Tongue (tissue), 2 donors: ENCODE measurements around the gene NOL11. TPM values are rescaled to one million over a fixed set of nuclear protein-coding genes. Genes with fewer than 3 reads are reported as not detected.
A peak's percentile ranks its signal among the peaks of the same experiment; 100 is the strongest.
"Not testable (repeated sequence)": the region's sequence is repeated elsewhere in the genome, so short reads cannot be mapped to it uniquely, and the experiment has no call there.

ENCODE experiments used
- DNase-seq: peaks from one replicate; pipeline ENCODE4 v3.0.0-alpha.2; 2015
- total RNA-seq: library from RNA; depleted of rRNA; stranded (reverse); fragments of >200 nt; gene quantifications from one replicate; pipeline ENCODE4 v1.2.3, GENCODE V29; 2014

The NOL11 gene
- total RNA-seq, result 51.2 TPM

GRCh38 chr17:67717624-67718324 is at the start of gene NOL11:
TSS of gene NOL11 (plus strand) at chr17:67717936. CDS start at chr17:67717948, 12 bp downstream.
- DNase-seq, result peak; percentile 100

GRCh38 chr17:67671493-67671892 is 46.2 kb upstream of the NOL11 start:
- DNase-seq, result no peak

GRCh38 chr17:67672592-67673335 is 45.0 kb upstream of the NOL11 start:
- no peak for DNase-seq

GRCh38 chr17:67675481-67675880 is 42.3 kb upstream of the NOL11 start:
- no peak for DNase-seq

- no peak for DNase-seq
These were observed 41.4 kb upstream of the NOL11 start for GRCh38 chr17:67676305-67676704.

- DNase-seq, result no peak
These were observed 39.3 kb upstream of the NOL11 start for GRCh38 chr17:67678414-67678813.

- no peak for DNase-seq
These were observed 38.5 kb upstream of the NOL11 start for GRCh38 chr17:67679225-67679624.

GRCh38 chr17:67679721-67680120 is 38.0 kb upstream of the NOL11 start:
- no peak for DNase-seq

GRCh38 chr17:67680445-67681224 is 37.1 kb upstream of the NOL11 start:
- DNase-seq, result no peak

- no peak for DNase-seq
These were observed 35.5 kb upstream of the NOL11 start for GRCh38 chr17:67682196-67682595.

GRCh38 chr17:67685351-67685750 is 32.4 kb upstream of the NOL11 start:
- DNase-seq, result no peak

GRCh38 chr17:67686241-67686640 is 31.5 kb upstream of the NOL11 start:
- no peak for DNase-seq

GRCh38 chr17:67687511-67687910 is 30.2 kb upstream of the NOL11 start:
- DNase-seq, result no peak

GRCh38 chr17:67689534-67690177 is 28.1 kb upstream of the NOL11 start:
- DNase-seq, result peak; percentile 89

GRCh38 chr17:67693811-67694210 is 23.9 kb upstream of the NOL11 start:
- no peak for DNase-seq

- no peak for DNase-seq
These were observed 21.4 kb upstream of the NOL11 start for GRCh38 chr17:67696347-67696746.

- DNase-seq, result no peak
These were observed 20.8 kb upstream of the NOL11 start for GRCh38 chr17:67696853-67697498.

- DNase-seq, result no peak
These were observed 17.6 kb upstream of the NOL11 start for GRCh38 chr17:67700037-67700724.

- DNase-seq, result no peak
These were observed 17.0 kb upstream of the NOL11 start for GRCh38 chr17:67700725-67701119.

GRCh38 chr17:67702861-67703260 is 14.9 kb upstream of the NOL11 start:
- not testable (repeated sequence) for DNase-seq

GRCh38 chr17:67707442-67707841 is 10.3 kb upstream of the NOL11 start:
- no peak for DNase-seq
